Activated CD4-positive, alpha-beta T cell treated with anti-CD3 and anti-CD28 coated beads for 1 hour (primary cell): ENCODE data around the gene NBAS.
"Not testable (repeated sequence)": the region's sequence is repeated elsewhere in the genome, so short reads cannot be mapped to it uniquely, and the experiment has no call there.

Experiments used
- DNase-seq: peaks from one replicate; pipeline ENCODE4 v3.0.0-alpha.2; 2020

The NBAS gene

GRCh38 chr2:15520346-15520745 is 40.8 kb downstream of the NBAS start:
- DNase-seq: no peak

DNA sequence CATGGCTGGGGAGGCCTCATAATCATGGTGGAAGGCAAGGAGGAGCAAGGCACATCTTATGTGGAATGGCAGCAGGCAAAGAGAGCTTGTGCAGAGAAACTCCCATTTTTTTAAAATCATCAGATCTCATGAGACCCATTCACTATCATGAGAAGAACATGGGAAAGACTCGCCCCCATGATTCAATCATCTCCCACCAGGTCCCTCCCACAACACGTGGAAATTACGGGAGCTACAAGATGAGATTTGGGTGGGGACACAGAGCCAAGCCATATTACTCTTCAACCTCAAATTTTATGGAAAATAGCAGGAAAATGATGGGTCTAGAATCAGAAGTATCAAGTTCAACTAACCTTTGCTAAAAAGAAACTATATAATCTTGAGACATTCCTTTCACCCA is 42.4 kb downstream of the NBAS start:
- not testable (repeated sequence) for DNase-seq

GRCh38 chr2:15517793-15518192 is 43.3 kb downstream of the NBAS start:
- DNase-seq: no peak

DNA sequence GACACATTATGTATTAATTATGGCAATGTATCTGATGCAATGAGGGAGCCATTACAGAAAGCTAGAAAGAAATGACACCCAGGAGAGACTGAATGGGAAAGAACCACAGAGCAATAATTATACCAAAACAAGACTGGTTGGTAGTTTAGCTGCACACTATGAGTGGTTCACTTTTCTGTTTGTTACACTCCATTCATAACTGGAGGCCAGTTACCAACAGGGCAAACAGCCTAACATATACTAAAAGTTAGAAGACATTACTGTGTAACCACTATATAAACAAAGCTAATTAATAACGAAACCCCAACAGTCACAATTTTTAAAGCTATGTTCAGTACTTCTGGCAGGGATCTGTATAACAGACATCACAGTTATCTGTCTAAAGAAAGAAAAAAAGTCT is 49.4 kb downstream of the NBAS start:
- no peak for DNase-seq

- no peak for DNase-seq
Observed at GRCh38 chr2:15510552-15510951, 50.6 kb downstream of the NBAS start.

DNA sequence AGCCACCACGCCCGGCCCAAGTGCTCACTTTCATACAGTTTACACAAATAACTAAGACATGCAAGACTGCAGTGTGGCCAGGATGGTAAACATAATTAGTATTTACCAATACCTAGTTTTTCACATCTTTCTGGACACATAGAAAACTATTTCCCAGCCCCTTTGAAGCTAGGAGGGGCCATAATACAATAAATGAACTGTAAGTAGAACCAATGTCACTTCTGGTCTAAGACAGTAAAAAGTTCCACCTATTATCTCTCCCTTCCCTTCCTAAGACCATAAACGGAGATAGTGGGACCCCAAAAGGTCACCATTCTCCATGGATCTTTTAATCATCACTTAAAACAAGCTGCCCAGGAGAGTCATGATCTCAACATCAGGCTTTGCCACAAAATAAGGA is 51.0 kb downstream of the NBAS start:
- DNase-seq: no peak

DNA sequence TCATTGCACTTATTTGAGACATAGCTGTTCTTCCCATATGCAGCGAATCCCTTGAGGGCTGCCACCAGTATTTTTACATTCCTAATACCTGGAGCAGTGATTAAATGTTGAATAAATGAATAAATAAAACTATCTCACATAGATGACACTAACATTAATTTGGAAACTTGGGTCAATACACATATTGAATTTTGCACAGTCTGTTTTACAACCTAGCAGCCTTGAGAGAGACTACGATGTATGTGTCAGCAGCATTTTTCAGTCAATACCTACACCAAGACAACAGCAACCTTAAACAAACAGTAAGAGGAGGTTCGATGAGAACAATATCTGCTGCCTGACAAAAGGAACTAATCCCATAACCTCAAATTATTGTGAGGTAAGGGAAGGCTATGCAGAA is 53.4 kb downstream of the NBAS start:
- no peak for DNase-seq

DNA sequence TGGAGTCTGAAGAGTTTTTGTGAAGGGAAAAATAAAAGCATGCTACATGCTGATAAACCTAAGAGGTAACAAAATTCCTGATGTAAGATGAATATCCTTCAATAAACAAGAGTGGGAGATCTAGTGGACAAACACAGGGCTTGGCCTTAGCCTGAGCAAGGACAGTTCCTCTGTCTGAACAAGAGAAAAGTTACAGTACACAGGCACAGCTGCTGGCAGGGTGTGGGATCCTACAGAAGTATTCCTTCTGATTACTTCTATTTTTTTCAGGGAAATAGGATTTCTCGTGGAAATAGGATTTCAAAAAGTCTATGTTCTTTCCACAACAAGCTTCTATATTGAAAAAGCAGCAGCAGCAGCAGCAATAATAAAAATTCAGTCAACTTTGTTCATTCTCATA is 54.1 kb downstream of the NBAS start:
- no peak for DNase-seq

- DNase-seq: no peak
Observed at GRCh38 chr2:15506229-15506819, 54.8 kb downstream of the NBAS start.

- no peak for DNase-seq
Observed at GRCh38 chr2:15504882-15505663, 56.1 kb downstream of the NBAS start.

GRCh38 chr2:15499251-15499650 is 61.9 kb downstream of the NBAS start:
- not testable (repeated sequence) for DNase-seq

DNA sequence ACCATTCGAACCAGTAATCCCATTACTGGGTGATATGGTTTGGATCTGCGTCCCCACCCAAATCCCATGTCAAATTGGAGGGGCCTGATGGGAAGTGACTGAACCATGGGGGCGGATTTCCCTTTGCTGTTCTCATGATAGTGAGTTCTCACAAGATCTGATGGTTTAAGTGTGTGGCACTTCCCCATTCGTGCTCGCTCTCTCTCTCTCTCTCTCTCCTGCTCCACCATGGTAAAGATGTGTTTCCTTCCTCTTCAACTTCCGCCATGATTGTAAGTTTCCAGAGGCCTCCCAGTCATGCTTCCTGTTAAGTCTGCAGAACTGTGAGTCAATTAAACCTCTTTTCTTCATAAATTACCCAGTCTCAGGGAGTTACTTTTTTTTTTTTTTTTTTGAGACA is 62.6 kb downstream of the NBAS start:
- DNase-seq: no peak

DNA sequence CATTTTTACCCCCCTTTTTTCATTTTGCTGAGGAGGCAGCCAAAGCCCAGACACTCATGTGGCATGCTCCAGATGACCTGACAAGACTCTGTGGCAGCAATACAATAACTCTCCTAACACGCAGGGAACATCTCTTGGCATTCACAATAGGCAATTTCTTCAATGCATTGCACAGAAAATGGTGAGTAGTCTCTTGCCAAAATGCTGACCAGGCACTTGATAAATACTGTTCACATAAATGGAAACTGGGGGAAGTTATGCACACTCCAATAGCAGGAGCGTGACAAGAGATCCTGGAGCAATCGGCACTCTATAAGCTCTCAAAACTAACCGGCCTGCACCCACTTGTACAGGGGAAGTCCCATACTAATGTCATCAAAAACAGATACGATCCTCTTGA is 66.3 kb downstream of the NBAS start:
- DNase-seq: no peak

DNA sequence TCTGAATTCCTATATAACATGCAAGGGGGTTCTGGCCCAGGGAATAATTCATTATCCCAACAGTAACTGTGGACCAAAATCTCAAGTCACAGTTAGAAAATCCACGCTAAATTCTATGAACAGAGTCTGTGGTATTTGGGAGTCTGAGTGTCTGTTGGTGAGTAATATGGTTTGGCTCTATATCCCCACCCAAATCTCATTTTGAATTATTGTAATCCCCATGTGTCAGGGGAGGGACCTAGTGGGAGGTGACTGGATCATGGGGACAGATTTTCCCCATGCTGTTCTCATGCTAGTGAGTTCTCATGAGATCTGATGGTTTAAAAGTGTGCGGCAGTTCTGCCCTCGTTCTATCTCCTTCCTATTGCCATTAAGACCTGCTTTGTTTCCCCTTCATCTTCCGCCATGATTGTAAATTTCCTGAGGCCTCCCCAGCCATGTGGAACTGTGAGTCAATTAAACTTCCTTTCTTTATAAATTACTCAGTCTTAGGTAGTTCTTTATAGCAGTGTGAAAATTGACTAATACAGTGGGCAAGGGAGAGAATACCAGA is 68.3 kb downstream of the NBAS start:
- no peak for DNase-seq

DNA sequence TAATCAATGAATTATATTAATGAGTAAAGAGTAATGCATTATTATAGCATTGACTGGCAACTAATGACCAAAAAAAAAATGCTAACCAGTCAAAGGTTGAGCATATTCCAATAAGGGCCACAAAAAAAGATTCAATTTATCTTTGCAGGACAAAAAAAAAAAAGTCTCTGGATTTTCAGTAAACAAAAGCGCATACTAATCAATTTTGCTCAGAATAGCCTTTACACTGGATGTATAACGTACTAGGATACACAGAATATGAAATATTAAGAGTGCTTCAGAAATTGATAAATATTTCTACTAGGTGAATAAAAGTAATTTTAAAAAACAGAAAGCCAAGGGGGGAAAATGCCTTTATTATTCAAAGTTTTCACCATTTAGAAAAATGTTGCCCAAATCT is 74.4 kb downstream of the NBAS start:
- DNase-seq: no peak

DNA sequence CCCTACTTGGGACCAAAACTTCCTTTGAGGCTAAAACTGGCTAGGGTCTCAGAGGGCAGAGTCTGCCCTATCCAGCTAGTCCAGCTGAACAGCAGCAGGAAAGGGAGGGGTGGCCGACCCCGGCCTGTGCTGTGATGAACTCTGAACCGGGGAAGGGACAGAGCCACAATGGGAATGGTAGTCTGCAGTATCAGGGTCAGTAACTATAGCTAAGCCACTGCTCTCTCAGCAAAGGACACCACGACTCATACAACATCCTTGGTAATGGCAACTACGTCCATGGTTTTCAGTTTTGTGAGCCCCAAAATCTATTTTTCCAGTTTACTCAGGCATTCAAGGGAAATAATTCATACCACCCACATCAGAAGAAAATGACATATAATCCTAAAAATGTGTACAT is 75.2 kb downstream of the NBAS start:
- no peak for DNase-seq

GRCh38 chr2:15481000-15481399 is 80.1 kb downstream of the NBAS start:
- no peak for DNase-seq

- no peak for DNase-seq
Observed at GRCh38 chr2:15480552-15480951, 80.6 kb downstream of the NBAS start.

DNA sequence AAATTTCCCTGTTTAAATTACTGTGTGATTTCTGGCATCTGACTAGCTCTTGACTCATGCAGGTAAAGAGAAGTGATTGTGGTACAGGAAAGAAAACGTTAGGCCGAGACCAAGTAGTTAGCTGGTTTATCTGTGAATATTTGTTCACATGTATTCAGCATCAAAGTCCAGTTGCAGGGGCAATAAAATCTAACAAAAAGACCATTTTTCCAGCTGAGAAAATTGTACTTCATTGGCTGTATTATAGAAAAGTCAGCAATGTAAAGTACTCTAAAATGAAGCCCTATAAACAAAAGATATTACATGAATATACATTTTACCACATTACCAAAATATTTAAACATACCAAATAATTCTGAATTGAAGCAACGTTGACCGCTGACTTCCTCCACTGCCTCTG is 88.3 kb downstream of the NBAS start:
- DNase-seq: no peak

- DNase-seq: no peak
Observed at GRCh38 chr2:15472133-15472532, 89.0 kb downstream of the NBAS start.

DNA sequence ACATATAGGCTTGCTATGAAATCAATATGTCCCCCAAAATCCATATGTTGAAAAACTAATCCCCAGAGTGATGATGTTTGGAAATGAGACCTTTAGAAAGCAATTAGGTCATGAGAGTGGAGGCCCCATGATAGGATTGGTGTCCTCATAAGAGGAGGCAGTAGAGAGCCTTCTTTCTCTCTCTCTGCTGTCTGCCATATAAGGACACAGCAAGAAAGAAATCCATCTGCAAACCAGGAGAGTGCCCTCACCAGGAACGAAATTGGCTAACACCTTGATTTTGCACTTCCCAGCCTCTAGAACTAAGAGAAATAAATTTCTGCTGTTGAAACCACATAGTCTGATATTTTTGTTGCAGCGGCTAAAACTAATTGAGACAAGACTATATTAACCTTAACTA is 89.5 kb downstream of the NBAS start:
- no peak for DNase-seq

DNA sequence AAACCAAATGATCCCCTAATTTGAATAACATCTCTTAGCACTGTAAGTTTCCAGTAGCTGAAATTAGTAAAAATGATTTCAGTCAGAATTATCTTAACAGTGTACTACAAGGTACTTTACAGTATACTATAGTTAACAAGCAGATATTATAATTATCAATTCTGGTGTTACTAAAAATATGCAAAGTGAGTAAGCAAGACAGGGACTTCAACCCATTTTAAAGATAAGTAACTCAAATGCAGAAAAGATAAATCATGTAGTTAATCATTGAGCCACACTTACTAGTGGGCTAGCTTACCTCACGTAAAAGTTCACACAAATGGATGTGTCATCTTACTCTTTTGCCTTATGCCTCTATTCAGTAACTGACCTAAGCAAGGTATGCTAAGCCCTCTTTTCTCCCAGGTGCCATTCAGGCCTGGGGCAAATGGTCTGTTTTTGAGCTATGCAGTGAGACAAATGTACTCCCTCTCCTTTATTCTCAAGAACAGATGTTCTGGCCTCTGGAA is 101.0 kb downstream of the NBAS start:
- DNase-seq: no peak

GRCh38 chr2:15458277-15458676 is 102.9 kb downstream of the NBAS start:
- DNase-seq: no peak

DNA sequence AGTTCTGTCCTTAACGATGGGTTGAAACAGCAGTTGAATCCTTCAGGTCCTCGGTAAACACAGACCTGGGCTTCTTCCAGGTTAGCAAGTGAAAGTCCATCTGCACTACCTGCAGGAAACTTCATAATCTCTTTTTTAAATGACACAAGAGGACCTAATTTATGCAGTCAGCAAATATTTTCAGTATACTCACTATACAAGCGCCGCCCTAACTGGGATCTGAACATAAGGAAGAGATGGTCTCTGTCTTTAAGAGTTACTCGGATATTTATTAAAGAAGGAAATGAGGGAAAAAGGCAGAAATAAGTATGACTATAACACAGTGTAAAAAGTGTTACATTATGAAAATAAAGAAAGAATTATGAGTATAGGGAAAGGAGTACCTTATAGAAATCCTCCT is 103.3 kb downstream of the NBAS start:
- no peak for DNase-seq
